NCI-H128 (cell line): ENCODE measurements around the gene GRAMD4.
"Not testable (repeated sequence)": the region's sequence is repeated elsewhere in the genome, so short reads cannot be mapped to it uniquely, and the experiment has no call there.

Experiments
- DNase-seq: peaks from one replicate; lab custom pipeline; 2025; ENCODE audit not compliant: unreplicated experiment; lab: John Stamatoyannopoulos, UW

GRAMD4 gene

DNA sequence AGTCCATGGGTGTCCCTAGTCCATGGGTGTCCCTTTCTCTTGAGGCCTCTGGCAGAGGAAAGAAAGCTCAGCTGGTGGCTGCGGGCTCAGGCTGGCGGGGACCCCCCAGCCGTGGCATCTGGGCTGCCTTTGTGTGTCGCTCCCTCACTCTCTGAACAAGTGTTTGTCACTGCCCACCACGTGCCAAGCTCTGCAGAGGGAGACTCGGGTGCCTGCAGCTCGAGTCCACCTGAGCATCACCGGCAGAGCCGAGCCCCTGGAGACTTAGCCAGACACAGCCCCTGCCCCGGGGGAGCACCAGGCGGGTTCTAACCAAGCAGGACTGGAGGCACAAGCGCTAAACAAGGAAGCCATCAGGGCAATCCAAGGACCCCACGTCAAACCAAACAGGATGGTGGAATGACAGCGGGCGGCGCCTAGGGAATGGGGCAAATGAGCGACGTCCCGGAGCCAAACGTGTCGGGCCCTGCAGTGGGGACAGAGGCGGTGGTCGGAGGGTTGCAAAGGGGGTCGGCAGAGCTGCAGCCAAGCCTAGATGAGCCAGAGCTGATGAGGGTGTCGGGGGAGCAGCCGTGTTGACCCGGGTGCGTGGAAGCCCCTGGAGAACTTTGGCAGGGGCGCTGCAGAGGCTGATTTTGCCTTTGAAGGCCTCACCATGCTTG is 2.1 kb upstream of the GRAMD4 start:
- no peak for DNase-seq

DNA sequence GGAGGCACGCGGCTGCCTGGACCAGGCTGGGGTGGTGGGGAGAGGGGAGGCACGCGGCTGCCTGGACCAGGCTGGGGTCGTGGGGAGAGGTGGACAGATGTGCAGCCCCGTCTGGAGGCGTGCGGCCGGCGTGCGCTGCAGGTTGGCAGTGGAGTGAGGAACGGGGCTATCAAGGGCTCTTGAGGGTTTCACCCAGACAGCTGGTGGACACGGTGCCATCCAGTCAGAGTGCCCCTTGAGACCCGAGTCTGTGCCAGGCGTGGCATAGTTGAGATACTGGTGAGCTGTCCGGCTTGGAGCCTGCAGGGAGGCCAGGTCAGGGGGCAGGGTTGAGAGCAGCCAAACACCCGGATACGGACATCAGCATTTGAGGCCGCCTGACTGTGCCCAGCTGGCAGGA is 1.5 kb upstream of the GRAMD4 start:
- no peak for DNase-seq

DNA sequence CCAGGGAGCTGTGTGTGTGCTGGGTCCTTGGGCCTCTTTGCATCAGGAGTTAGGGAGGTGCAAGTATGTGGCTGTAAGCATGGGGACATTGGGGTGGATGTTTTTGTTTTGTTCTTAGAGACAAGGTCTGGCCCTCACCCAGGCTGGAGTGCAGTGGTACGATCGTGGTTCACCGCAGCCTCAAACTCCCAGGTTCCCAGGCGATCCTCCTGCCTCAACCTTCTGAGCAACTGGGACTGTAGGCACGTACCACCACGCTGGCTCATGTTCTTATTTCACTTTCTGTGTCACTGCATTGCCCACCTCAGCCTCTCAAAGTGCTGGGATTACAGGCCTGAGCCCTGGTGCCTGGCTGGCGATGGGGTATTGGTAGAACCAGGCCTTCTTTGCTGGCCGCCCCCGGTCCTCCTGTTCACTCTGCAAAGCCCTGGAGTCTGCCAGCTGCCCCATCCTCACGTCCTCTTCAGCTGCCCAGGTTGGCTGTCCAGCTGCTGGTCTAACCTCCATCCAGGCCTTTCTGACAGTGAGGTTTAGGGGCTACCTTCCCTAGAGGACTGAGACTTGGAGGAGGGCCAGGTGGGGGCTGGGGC is 851 bp upstream of the GRAMD4 start:
- no peak for DNase-seq

DNA sequence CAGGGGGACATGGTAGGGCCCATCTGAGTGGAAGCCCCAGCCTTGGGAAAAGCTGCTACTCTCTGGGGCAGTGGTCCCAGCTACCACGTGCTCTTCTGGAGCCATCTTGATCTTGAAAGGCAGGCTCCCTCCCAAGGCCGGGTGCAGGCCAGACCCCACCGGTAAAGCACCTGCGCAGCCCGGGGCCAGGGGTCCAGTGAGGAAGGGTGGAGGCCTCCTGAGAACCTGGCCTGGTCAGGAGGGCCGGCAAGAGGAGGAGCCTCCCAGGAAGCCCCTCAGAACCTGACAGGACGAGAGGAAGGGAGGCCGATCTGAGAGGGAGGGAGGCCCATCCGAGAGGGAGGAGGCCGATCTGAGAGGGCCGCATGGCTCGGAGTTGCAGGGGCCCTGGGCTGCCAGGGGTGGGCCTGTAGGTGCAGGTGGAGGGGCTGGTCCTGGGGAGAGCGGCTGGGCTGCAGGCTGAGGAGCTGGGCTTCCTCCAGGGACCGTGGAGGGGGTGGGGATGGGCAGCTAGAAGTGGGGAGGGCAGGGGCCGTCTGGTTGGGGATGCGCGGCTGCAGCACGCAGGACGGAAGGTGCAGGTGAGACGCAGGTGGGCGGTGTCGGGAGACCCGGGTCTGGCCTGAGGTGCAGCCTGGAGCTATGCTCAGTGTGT is 529 bp downstream of the GRAMD4 start:
- no peak for DNase-seq

DNA sequence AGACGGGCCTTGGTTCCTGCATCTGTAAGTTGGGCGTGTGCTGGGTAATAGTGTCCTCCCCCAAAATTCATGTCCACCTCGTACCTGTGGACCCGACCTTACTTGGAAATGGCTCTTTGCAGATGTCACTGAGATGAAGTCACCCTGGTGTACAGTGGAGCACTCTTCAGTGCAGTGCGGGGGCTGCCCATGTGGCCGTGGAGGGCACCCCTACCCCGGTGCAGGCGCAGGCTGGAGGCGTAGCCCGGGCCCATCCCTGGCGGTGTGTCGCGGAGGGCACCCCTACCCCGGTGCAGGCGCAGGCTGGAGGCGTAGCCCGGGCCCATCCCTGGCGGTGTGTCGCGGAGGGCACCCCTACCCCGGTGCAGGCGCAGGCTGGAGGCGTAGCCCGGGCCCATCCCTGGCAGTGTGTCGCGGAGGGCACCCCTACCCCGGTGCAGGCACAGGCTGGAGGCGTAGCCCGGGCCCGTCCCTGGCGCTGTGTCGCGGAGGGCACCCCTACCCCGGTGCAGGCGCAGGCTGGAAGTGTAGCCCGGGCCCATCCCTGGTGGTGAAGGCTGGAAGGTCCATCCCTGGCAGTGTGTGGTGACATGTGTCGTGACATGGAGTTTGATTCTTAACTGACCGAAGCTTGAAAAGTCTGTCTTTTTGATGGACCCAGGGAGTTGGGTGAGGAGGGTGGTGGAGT is 1.2 kb downstream of the GRAMD4 start:
- not testable (repeated sequence) for DNase-seq

DNA sequence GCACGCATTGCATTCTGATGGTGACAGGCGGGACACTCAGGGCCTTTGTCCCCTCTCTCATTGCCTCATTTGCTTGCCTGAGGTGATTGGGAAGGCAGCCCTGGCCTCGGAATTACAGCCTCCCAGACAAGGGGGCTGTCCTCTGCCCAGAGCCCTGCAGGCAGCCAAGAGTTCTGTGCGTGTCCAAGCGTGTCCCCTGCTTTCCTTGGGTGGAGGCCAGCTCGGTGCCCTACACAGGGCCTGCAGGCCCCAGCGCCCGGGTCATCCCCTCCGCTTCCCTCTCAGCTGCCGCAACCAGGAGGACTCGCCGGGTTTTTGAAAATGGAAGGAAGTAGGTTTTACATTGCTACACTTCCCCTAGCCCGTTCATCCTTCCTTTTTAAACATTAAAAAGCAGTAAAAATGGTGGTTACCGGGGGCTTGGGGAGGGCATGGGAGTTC is 1.9 kb downstream of the GRAMD4 start:
- DNase-seq = no peak

DNA sequence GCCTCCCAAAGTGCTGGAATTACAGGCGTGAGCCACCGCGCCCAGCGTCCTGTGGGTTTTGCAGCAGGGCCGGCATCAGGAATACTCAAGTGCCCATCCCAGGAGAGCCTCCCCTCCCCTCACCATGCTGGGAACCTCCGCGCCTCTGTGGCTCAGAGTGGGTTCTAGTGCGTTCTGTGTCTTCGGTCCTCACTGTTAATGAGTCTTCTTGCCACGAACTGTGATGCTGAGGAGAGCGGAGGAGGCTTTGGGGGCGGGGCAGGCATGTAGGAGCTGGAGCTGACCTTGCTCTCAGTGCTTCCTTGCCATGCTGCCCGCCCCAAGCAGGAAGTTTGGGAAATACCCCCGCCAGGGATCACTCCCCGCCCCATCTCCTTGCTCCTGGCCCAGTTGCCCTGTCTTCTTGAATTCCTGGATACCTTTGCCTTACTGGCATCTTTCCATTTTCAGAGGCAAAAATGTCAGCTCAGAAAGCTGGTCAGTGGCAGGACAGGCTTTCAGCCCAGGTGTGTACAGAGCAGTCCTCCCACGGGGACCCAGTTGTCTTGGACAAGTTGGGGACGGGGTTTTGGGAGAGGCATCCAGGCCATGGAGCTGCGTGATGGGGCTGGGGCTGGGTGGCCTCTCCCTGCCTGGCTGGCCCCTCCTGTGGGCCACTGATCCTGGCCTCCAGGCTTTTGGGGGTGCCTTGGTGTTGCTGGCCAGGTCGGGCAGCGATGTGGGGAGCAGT is 5.1 kb downstream of the GRAMD4 start:
- no peak for DNase-seq

DNA sequence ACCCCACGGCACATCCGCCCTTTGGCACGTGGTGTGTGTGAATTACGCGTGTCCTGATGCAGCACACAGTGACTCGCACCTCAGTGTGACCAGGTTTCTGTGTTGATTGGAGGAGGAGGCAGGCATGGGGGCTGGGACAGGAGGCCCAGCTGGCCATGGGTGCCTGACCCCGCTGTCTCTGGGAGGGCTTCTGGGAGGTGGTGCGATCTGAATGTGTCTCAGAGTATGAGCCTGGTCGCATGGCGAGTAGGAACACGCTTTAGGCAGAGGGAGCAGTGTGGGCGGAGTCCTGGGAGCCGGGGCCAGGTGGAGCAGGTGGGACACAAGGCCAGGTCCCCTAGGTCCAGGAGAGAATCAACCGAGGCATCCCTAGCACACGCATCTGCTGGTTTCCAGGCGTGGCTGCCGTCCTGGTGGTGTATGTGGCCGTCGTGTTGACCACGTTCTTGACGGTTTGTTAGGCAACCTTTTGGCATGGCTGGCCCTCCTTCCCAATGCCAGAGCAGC is 5.7 kb downstream of the GRAMD4 start:
- DNase-seq = no peak

DNA sequence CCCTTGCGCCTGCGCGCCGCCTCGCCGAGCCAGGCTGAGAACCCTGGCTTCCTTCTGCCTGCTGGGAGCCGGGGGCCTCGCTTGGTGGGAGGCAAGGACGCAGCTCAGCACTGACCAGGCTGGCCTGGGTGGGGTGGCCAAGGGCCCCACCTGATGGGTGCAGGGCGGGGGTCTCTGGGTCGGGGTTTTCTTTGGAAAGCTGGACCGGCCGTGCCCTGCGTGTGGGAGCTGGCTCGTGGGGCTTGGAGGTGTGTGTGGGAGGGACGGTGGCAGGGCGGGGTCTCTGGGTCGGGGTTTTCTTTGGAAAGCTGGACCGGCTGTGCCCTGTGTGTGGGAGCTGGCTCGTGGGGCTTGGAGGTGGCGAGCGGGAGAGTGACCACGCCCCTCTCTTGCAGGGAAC is 6.2 kb downstream of the GRAMD4 start:
- DNase-seq = no peak

DNA sequence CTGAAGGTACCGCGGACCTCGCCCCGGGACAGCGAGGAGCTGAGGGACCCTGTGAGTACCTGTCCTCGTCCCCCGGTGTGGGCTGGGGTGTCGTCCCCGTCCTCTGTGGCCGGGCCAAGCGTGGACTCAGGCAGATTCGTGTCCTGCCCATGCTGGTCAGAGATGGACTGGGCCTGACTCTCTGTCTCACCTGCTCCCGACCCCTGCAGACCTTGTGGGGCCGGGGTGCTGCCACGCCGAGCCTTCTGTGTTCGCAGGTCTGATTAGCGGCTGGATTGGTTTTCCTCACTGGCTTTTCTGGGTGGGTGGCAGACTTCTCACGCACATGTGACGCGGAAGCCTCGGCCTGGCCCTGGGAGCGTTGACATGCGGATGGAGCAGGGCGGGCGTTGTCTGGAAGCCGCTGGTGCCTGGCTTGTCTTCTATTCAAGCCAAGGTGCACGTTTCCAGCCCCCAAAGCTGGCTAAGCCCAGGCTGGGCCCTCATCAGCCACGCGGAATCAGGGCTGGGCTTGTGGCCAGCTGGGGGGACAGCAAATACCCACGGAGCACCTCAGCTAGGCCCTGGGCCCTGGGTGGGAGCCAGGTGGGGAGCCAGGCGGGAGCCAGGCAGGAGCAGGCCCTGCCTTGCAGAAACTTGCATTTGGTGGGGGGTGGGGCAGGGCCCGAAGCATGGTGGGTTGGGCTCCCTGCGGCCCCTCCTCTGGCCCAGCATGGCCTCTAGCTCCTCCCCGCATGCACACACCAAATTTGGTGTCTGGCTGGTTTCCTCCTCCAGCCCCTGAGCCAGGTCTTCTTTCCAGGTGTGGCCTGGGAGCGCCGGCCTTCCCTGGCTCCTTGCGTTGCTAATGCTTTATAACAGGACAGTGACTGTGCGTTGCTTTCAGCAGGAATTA is 7.0 kb downstream of the GRAMD4 start:
- no peak for DNase-seq

DNA sequence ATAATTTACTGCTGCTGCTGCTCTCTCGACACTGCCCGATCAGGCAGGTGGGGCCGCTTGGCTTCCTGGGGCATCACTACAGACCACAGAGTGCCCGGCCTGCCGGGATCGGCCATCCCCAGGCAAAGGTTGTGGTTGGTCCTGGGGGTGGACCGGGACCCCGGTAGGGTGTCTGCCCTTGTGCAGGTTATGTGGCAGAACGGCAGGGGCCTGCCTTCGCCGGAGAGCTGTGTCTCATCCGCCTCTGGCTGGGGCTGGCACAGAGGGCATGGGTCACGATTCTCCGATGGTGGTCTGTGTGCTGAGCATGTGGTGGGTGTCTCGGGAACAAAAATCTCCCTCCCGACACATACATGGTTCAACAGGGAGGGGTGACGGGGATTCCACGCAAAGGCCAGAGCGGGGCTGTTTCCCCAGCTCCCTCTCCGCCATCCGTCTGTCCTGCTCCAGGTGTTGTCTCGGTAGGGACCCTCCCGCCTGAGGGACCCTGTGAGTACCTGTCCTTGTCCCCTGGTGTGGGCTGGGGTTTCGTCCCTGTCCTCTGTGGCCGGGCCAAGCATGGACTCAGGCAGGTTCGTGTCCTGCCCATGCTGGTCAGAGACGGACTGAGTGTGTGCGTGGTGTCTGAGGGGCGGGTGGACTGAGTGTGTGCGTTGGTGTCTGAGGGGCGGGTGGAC is 7.8 kb downstream of the GRAMD4 start:
- no peak for DNase-seq

DNA sequence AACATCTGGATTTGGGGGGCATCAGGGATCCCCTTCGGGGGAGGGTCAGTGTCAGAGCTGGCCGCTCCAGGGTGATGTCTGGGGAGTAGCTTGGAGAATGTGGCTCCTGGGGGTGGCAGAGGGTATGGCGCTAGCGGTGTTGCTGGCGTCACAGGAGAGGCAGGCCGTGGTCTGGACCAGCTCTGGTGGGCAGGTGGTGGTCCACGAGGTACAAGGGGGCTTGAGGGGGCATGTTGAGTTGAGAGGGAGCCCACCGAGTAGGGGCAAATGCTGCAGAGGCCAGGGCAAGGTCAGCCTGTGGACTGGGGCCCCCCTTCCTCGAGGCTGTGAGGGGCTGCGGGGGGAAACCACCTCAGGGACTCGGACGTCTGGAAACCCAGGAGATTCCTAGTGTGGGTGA is 8.6 kb downstream of the GRAMD4 start:
- DNase-seq = no peak

DNA sequence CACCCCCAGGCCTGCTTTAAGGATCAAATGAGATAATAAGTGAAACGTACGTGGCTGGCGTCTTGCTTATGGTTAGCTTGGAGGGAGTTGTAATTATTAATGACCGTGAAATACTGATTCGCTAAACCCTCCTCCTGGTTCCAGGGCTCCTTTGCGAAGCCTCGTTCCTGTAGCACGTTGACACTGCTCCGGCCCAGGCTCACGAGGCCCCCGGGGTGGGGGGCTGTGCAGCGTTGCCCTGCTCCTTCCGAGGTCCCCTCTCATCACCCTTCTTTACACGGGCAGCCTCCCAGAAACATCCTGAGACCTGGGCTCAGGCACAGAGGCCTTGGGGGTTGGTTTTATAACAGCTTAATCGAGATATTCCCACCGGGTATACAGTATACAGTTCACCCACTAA is 9.1 kb downstream of the GRAMD4 start:
- DNase-seq = no peak

DNA sequence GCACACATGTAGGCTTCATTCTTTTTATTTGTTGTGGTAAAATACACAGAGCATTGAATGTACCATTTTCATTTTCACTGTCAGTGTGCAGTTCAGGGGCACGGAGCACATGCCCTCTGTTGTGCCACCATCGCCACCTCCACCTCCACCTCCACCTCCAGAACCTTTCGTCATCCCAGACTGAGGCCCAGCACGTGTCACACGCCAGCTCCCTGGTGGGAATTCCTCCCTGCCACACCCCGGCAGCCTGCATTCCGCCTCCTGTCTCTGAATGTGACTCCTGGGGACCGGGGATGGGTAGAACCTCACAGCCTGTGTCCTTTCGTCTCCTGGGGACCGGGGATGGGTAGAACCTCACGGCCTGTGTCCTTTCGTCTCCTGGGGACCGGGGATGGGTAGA is 10.9 kb downstream of the GRAMD4 start:
- DNase-seq = no peak

DNA sequence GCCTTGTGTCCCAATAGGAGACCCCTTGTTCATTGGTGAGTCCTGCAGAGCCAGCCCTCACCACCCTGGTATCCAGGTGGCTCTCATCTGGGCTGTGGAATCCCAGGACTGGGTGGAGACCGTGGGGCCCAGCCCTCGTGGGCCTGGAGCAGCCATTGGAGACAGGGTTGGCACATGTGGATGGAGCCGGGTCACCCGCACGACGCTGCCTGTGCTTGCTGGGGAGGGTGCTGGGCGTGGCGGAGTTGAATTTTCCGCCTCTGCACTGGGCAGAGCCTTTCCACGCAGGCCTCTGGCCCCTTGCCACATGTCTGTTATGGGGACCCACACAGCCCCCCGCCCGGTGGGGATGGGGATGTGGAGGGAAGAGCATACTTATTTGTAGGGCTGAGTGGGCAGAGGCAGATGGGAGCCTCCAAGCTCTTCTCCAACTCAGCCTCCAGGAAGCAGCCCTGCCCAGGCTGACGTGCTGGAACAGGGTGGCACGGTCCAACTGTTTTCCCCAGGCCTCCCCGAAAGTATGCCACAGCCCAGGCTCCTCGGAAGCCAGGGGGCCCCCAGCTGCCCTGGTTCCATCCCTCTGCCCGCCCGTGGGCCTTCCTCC is 12.6 kb downstream of the GRAMD4 start:
- no peak for DNase-seq

DNA sequence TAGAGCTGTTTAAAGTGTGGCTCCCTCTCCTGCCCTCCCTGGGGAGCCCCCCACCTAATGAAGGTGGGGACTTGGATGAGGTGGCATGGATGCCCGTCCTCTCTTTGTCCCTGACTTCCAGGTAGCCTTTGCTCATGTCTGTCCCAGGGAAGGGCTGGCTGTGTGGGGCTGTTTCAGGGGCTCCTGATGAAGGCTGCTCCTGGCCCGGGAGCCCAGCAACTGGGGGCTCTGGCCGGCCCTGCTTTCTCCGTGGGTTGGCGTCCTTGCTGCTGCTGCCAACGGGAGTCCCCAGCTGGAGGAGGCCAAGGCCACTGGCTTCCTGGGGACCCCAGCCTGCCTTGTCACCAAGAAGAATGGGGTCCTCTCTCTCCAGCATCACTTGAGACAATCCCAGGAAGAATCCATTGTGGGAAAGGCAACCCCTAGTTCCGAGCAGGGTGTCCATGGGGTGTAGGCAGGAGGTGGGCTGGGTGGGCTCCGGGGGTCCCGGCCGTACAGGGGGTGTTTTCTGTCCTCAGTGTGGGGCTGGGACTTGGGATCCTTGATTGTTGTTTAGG is 13.2 kb downstream of the GRAMD4 start:
- no peak for DNase-seq

DNA sequence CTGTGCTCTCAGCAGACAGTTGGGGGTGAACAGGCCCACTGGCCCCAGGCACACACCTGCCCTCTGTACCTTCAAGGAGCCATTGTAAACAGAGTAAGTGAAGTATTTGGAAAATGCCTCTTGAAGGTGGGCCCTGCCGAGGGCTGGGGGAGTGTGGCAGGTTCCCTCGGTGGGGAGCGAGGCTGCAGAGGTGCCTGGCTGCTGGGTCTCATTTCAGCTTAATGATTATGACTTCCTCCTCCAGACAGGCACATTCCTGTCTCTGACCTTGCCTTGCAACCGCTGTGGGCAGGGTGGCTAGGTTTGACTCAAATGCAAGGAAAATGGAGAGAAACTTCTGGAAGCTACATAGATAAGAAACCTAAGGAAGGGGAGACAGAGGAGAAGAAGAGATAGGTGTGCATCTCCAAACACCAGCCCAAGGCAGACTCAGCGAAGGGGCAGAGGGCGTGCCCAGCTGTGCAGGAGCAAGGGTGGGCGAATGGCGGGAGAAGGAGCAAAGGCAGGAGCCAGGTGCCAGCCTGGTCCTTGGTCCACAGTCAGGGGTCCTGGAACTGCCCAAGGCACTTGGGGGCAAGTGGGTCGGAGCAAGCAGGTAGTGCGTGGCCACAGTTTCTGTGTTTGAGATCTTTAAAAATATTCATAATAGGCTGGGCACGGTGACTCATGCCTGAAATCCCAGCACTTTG is 14.0 kb downstream of the GRAMD4 start:
- DNase-seq = no peak

DNA sequence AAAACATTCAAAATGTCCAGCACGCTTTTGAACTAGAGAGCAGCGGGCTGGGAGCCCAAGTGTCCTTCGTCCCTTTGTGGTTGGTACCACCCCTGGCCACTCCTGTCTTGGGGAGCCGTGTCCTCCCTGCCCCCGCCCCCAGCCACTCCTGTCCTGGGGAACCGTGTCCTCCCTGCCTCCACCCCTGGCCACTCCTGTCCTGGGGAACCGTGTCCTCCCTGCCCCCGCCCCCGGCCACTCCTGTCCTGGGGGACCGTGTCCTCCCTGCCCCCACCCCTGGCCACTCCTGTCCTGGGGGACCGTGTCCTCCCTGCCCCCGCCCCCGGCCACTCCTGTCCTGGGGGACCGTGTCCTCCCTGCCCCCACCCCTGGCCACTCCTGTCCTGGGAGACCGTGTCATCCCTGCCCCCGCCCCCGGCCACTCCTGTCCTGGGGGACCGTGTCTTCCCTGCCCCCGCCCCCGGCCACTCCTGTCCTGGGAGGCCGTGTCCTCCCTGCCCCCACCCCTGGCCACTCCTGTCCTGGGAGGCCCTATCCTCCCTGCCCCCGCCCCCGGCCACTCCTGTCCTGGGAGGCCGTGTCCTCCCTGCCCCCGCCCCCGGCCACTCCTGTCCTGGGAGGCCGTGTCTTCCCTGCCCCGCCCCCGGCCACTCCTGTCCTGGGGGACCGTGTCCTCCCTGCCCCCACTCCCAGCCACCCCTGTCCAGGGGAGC is 14.9 kb downstream of the GRAMD4 start:
- DNase-seq = not testable (repeated sequence)
